Astrocyte (in vitro differentiated cells and primary cell): Measurements from ENCODE around the gene EYS. TPM values are rescaled to one million over a fixed set of nuclear protein-coding genes. Genes with fewer than 3 reads are reported as not detected.

Experiments used
- DNase-seq: peaks from one replicate; pipeline ENCODE4 v3.0.0-alpha.2; 2010; ENCODE audit warnings: low read depth
- FAIRE-seq: peaks from 2 replicates; lab custom pipeline; 2011; peaks lifted over from hg19 to GRCh38; lab: Jason Lieb, UNC
- H2AFZ ChIP-seq: 2 replicates; pipeline ENCODE4 v1.6.0; 2012; ENCODE audit warnings: low read depth, low read length, inconsistent platforms
- H3K27ac ChIP-seq: 2 replicates; pipeline ENCODE4 v1.5.1; 2011; ENCODE audit warnings: low read depth, low read length, inconsistent platforms
- H3K27me3 ChIP-seq: 2 replicates; pipeline ENCODE4 v1.6.0; 2011; ENCODE audit warnings: low read length, inconsistent platforms; ENCODE audit not compliant: insufficient read depth
- H3K36me3 ChIP-seq: 2 replicates; pipeline ENCODE4 v1.5.1; 2011; ENCODE audit warnings: low read length, inconsistent platforms; ENCODE audit not compliant: insufficient read depth
- H3K4me1 ChIP-seq: 2 replicates; pipeline ENCODE4 v1.5.1; 2011; ENCODE audit warnings: low read length, inconsistent platforms; ENCODE audit not compliant: insufficient read depth
- H3K4me2 ChIP-seq: 2 replicates; pipeline ENCODE4 v1.6.0; 2012; ENCODE audit warnings: low read length, inconsistent platforms
- H3K4me3 ChIP-seq: 2 replicates; pipeline ENCODE4 v1.5.1; 2011; ENCODE audit warnings: low read depth, mild to moderate bottlenecking, low read length, inconsistent platforms; ENCODE audit not compliant: insufficient read depth
- H3K79me2 ChIP-seq: 2 replicates; pipeline ENCODE4 v1.6.0; 2012; ENCODE audit warnings: mild to moderate bottlenecking, low read length, inconsistent platforms; ENCODE audit not compliant: insufficient read depth
- H3K9ac ChIP-seq: 2 replicates; pipeline ENCODE4 v1.6.0; 2012; ENCODE audit warnings: mild to moderate bottlenecking, low read length, inconsistent platforms
- H3K9me3 ChIP-seq: 2 replicates; pipeline ENCODE4 v1.5.1; 2012; ENCODE audit warnings: low read depth, mild to moderate bottlenecking, low read length, inconsistent platforms; ENCODE audit not compliant: insufficient read depth
- H4K20me1 ChIP-seq: 2 replicates; pipeline ENCODE4 v1.6.0; 2012; ENCODE audit warnings: low read length, inconsistent platforms; ENCODE audit not compliant: insufficient read depth
- H3K27ac Mint-ChIP-seq: one replicate; pipeline ENCODE4 v1.8.0; 2021; ENCODE audit warnings: mild to moderate bottlenecking, mixed read lengths; ENCODE audit not compliant: unreplicated experiment
- H3K27me3 Mint-ChIP-seq: one replicate; pipeline ENCODE4 v1.8.0; 2021; ENCODE audit warnings: low read depth, mixed read lengths; ENCODE audit not compliant: unreplicated experiment
- H3K36me3 Mint-ChIP-seq: one replicate; pipeline ENCODE4 v1.8.0; 2021; ENCODE audit warnings: low read depth, mixed read lengths; ENCODE audit not compliant: unreplicated experiment
- H3K4me1 Mint-ChIP-seq: one replicate; pipeline ENCODE4 v1.8.0; 2021; ENCODE audit warnings: low read depth, mixed read lengths; ENCODE audit not compliant: unreplicated experiment
- H3K4me3 Mint-ChIP-seq: one replicate; pipeline ENCODE4 v1.8.0; 2021; ENCODE audit warnings: mild to moderate bottlenecking, moderate library complexity, mixed read lengths; ENCODE audit not compliant: unreplicated experiment
- H3K9me3 Mint-ChIP-seq: one replicate; pipeline ENCODE4 v1.8.0; 2021; ENCODE audit warnings: mild to moderate bottlenecking, mixed read lengths; ENCODE audit not compliant: unreplicated experiment
- EZH2 ChIP-seq: IDR thresholded peaks from 2 replicates; pipeline ENCODE4 v1.6.1; 2012; ENCODE audit warnings: mild to moderate bottlenecking, low read length, inconsistent platforms; ENCODE audit not compliant: insufficient read depth
- total RNA-seq: library from RNA; stranded (reverse); gene quantifications from 2 replicates; pipeline ENCODE4 v1.2.1, GENCODE V29; 2021
- TF ChIP-seq, protein P1 (sequence below): IDR thresholded peaks from 2 replicates; pipeline ENCODE4 v1.5.1; 2011; ENCODE audit warnings: low read depth, mild to moderate bottlenecking, inconsistent platforms, low read length, moderate library complexity; ENCODE audit not compliant: insufficient read depth

Gene EYS
- total RNA-seq, 1 donor from 2014 or later = 0.16 TPM

DNA sequence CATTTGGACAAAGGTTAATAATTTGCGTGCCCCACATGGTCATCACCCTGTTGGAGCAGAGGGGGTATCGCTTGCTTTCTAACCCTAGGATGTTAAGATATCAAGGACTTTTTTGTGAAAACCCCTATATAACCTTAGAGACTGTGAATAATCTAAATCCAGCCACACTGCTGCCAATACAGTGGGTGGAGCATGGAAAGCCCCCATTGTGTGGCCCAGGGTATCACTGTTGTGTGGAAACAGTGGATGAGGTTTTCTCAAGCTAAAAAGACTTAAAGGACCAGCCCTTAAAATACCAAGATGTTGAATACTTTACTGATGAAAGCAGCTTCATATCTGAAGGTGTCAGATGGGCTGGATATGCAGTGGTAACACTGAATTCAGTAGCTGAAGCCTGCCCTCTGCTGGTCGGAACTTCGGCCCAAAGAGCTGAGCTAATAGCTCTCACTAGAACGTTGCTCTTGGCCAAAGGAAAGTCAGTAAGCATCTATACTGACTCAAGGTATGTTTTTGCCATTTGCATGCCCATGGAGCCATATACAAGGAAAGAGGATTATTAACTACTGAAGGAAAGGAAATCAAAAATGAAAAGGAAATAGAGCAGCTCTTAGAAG is 1376.2 kb downstream of the EYS start:
- peak; percentile 62 for FAIRE-seq
- H3K9me3 Mint-ChIP-seq = peaks cover 1% of the 10 kb centered on the region

DNA sequence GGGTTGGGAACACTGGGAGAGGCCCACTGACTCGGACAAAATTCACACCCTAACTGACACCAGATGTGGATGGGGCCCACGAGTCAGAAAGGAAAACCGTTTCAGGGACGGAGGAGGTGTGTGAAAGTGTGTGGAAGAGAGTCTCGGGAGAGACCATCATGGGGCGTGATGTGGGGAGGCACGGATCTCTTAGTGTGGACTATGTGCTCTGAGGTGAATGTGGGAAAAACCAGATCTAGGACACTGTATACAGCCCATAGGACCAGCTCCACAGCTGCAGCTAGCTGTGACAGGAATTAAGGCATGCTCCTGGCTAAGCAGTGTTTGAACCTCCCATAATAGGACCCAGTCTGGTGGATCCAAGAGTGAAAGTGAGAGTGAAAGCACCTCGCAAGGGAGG is 1380.1 kb downstream of the EYS start:
- Histone ChIP-seq H3K9me3 (no peaks in the 10 kb centered on the region), H3K9ac (no peak overlapping the region), H3K27ac (no peak overlapping the region), H3K4me3 (no peak overlapping the region), H3K79me2 (no peaks in the 10 kb centered on the region), H2AFZ (no peak overlapping the region), H3K36me3 (no peaks in the 10 kb centered on the region), H3K4me2 (no peak overlapping the region), H4K20me1 (no peaks in the 10 kb centered on the region), H3K4me1 (no peaks in the 10 kb centered on the region), H3K27me3 (no peaks in the 10 kb centered on the region)
- DNase-seq (no peak), FAIRE-seq (no peak)
- Mint-ChIP-seq H3K27me3 (no peaks in the 10 kb centered on the region), H3K36me3 (no peaks in the 10 kb centered on the region), H3K4me3 (no peak overlapping the region), H3K9me3 (peaks cover 3% of the 10 kb centered on the region), H3K4me1 (peaks cover 1% of the 10 kb centered on the region), H3K27ac (no peak overlapping the region)
- TF ChIP-seq EZH2 = no peak
- TF ChIP-seq, protein P1, sequence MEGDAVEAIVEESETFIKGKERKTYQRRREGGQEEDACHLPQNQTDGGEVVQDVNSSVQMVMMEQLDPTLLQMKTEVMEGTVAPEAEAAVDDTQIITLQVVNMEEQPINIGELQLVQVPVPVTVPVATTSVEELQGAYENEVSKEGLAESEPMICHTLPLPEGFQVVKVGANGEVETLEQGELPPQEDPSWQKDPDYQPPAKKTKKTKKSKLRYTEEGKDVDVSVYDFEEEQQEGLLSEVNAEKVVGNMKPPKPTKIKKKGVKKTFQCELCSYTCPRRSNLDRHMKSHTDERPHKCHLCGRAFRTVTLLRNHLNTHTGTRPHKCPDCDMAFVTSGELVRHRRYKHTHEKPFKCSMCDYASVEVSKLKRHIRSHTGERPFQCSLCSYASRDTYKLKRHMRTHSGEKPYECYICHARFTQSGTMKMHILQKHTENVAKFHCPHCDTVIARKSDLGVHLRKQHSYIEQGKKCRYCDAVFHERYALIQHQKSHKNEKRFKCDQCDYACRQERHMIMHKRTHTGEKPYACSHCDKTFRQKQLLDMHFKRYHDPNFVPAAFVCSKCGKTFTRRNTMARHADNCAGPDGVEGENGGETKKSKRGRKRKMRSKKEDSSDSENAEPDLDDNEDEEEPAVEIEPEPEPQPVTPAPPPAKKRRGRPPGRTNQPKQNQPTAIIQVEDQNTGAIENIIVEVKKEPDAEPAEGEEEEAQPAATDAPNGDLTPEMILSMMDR = no peak

More for the DNA sequence above, 1376.2 kb downstream of the EYS start:
- Mint-ChIP-seq H3K4me1 (no peaks in the 10 kb centered on the region), H3K4me3 (no peak overlapping the region), H3K36me3 (no peaks in the 10 kb centered on the region), H3K27me3 (no peaks in the 10 kb centered on the region), H3K27ac (no peak overlapping the region)
- H3K4me2 ChIP-seq = no peak overlapping the region
- H3K27ac ChIP-seq = no peak overlapping the region
- H3K27me3 ChIP-seq = no peaks in the 10 kb centered on the region
- H3K36me3 ChIP-seq = no peaks in the 10 kb centered on the region
- H3K4me3 ChIP-seq = no peak overlapping the region
- H2AFZ ChIP-seq = no peak overlapping the region
- H3K79me2 ChIP-seq = no peaks in the 10 kb centered on the region
- peak; percentile 1 for DNase-seq
- H3K9ac ChIP-seq = no peak overlapping the region
- H3K9me3 ChIP-seq = no peaks in the 10 kb centered on the region
- H4K20me1 ChIP-seq = no peaks in the 10 kb centered on the region
- no peaks in the 10 kb centered on the region for H3K4me1 ChIP-seq
- TF ChIP-seq, protein P1 = peak; percentile 48
- no peak for TF ChIP-seq EZH2

DNA sequence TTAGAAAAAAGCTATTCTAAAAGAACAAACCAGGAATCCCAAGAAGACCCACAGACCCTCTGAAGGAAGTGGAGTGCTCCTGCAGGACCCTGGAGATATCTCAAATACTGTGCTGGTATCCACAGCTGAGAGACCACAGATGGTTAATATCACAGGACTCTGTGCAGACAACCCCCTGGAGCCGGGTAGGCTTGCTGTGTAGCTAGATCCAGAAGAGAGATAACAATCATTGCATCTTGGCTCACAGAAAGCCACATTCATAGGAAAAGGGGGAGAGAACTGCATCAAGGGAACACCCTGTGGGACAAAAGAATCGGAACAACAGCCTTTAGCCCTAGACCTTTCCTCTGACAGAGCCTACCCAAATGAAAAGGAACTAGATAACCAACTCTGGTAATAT is 1381.9 kb downstream of the EYS start:
- Histone ChIP-seq H3K27ac (no peak overlapping the region), H3K27me3 (no peaks in the 10 kb centered on the region), H3K9ac (no peak overlapping the region), H4K20me1 (no peaks in the 10 kb centered on the region), H3K9me3 (no peaks in the 10 kb centered on the region), H3K4me1 (no peaks in the 10 kb centered on the region), H3K4me2 (no peak overlapping the region), H3K36me3 (no peaks in the 10 kb centered on the region), H3K79me2 (no peaks in the 10 kb centered on the region), H3K4me3 (no peak overlapping the region), H2AFZ (no peak overlapping the region)
- no peaks in the 10 kb centered on the region for H3K27me3 Mint-ChIP-seq
- H3K36me3 Mint-ChIP-seq = no peaks in the 10 kb centered on the region
- DNase-seq (no peak), FAIRE-seq (no peak)
- no peak overlapping the region for H3K27ac Mint-ChIP-seq
- peaks cover 1% of the 10 kb centered on the region for H3K4me1 Mint-ChIP-seq
- no peak overlapping the region for H3K4me3 Mint-ChIP-seq
- peaks cover 3% of the 10 kb centered on the region for H3K9me3 Mint-ChIP-seq
- TF ChIP-seq, protein P1 = no peak
- no peak for TF ChIP-seq EZH2
